Mesenchymal stem cell (in vitro differentiated cells and primary cell): Measurements from ENCODE around the gene ANKMY1.

Experiments
- DNase-seq: peaks from one replicate; pipeline ENCODE4 v3.0.0-alpha.2; 2013
- H2AFZ ChIP-seq: one replicate; pipeline ENCODE4 v1.6.1; 2013; ENCODE audit warnings: low read depth, mild to moderate bottlenecking, control low read depth, inconsistent platforms, low read length, moderate library complexity
- H2AK5ac ChIP-seq: 2 replicates; pipeline ENCODE4 v1.6.1; 2013; ENCODE audit warnings: low read length, moderate library complexity, mild to moderate bottlenecking, inconsistent platforms; ENCODE audit not compliant: severe bottlenecking
- H2BK120ac ChIP-seq: one replicate; pipeline ENCODE4 v1.6.1; 2013; ENCODE audit warnings: low read depth, mild to moderate bottlenecking, inconsistent platforms, low read length, moderate library complexity
- H2BK12ac ChIP-seq, 2 experiments: one replicate each; pipeline ENCODE4 v1.6.1; 2013; ENCODE audit warnings: inconsistent platforms in 2 of 2, low read length in 2 of 2, mild to moderate bottlenecking in 2 of 2, moderate library complexity in 2 of 2, control low read depth in 1 of 2
- H2BK15ac ChIP-seq: one replicate; pipeline ENCODE4 v1.6.1; 2013; ENCODE audit warnings: mild to moderate bottlenecking, low read depth, inconsistent platforms; ENCODE audit not compliant: poor library complexity, severe bottlenecking
- H2BK5ac ChIP-seq: 2 replicates; pipeline ENCODE4 v1.6.1; 2013; ENCODE audit warnings: low read depth, mild to moderate bottlenecking, low read length, control low read depth, inconsistent platforms; ENCODE audit not compliant: poor library complexity, severe bottlenecking
- H3K14ac ChIP-seq, 2 experiments: one replicate each; pipeline ENCODE4 v1.6.1; 2013; ENCODE audit warnings: inconsistent platforms in 2 of 2, low read length in 2 of 2, control low read depth in 1 of 2, mild to moderate bottlenecking in 1 of 2, moderate library complexity in 1 of 2
- H3K18ac ChIP-seq, 2 experiments: one replicate each; pipeline ENCODE4 v1.6.1; 2013; ENCODE audit warnings: inconsistent platforms in 2 of 2, low read length in 2 of 2, control low read depth in 1 of 2, low read depth in 1 of 2, mild to moderate bottlenecking in 1 of 2
- H3K23ac ChIP-seq, 2 experiments: one replicate each; pipeline ENCODE4 v1.6.1; 2013; ENCODE audit warnings: inconsistent platforms in 2 of 2, low read length in 2 of 2, mild to moderate bottlenecking in 2 of 2, moderate library complexity in 2 of 2, control low read depth in 1 of 2
- H3K27ac ChIP-seq: 2 replicates; pipeline ENCODE4 v1.5.1; 2013; ENCODE audit warnings: mild to moderate bottlenecking, moderate library complexity, low read length, control low read depth, inconsistent platforms; ENCODE audit not compliant: poor library complexity, severe bottlenecking
- H3K27me3 ChIP-seq, 2 experiments: 2 replicates each; pipeline versions ENCODE4 v1.6.1 to v1.7.0; 2013; ENCODE audit warnings: low read length in 2 of 2, mild to moderate bottlenecking in 2 of 2, moderate library complexity in 2 of 2, control low read depth in 1 of 2, inconsistent platforms in 1 of 2; ENCODE audit not compliant: control insufficient read depth in 1 of 2, insufficient read depth in 1 of 2
- H3K36me3 ChIP-seq, 2 experiments: 2 replicates each; pipeline versions ENCODE4 v1.6.1 to v1.7.0; 2013; ENCODE audit warnings: low read length in 2 of 2, control low read depth in 1 of 2, inconsistent platforms in 1 of 2, low read depth in 1 of 2, mild to moderate bottlenecking in 1 of 2; ENCODE audit not compliant: insufficient read depth in 2 of 2, control insufficient read depth in 1 of 2
- H3K4ac ChIP-seq, 2 experiments: one replicate each; pipeline ENCODE4 v1.6.1; 2013; ENCODE audit warnings: inconsistent platforms in 2 of 2, low read length in 2 of 2, mild to moderate bottlenecking in 2 of 2, moderate library complexity in 2 of 2, control low read depth in 1 of 2, low read depth in 1 of 2
- H3K4me1 ChIP-seq: 2 replicates; pipeline ENCODE4 v1.6.1; 2013; ENCODE audit warnings: low read depth, low read length, control low read depth; ENCODE audit not compliant: control insufficient read depth, insufficient read depth
- H3K4me2 ChIP-seq: 2 replicates; pipeline ENCODE4 v1.6.1; 2013; ENCODE audit warnings: low read length, mild to moderate bottlenecking, inconsistent platforms; ENCODE audit not compliant: poor library complexity, severe bottlenecking
- H3K4me3 ChIP-seq, 2 experiments: 2 replicates each; pipeline versions ENCODE4 v1.5.1 to v1.7.0; 2013; ENCODE audit warnings: low read length in 2 of 2, mild to moderate bottlenecking in 2 of 2, control low read depth in 1 of 2, low read depth in 1 of 2; ENCODE audit not compliant: insufficient read depth in 1 of 2
- H3K79me1 ChIP-seq: replicated peaks from 2 replicates; pipeline ENCODE4 v1.6.1; 2013; ENCODE audit warnings: mild to moderate bottlenecking, control low read depth, low read length, inconsistent platforms; ENCODE audit not compliant: poor library complexity, severe bottlenecking
- H3K9ac ChIP-seq: 2 replicates; pipeline ENCODE4 v1.7.0; 2013; ENCODE audit warnings: mild to moderate bottlenecking, low read length, moderate library complexity
- H3K9me3 ChIP-seq: 2 replicates; pipeline ENCODE4 v1.7.0; 2013; ENCODE audit warnings: mild to moderate bottlenecking, low read length; ENCODE audit not compliant: control insufficient read depth
- H4K8ac ChIP-seq: one replicate; pipeline ENCODE4 v1.6.1; 2013; ENCODE audit warnings: inconsistent platforms, mild to moderate bottlenecking, low read length, moderate library complexity
- H4K91ac ChIP-seq: one replicate; pipeline ENCODE4 v1.6.1; 2013; ENCODE audit warnings: mild to moderate bottlenecking, low read length, inconsistent platforms
- WGBS: methylation state at CpG from one replicate; pipeline ENCODE4 v1.1.7; 2013; ENCODE audit warnings: mixed read lengths; 5-methylcytosine and 5-hydroxymethylcytosine counted together

The ANKMY1 gene

GRCh38 chr2:240573071-240573515, 15.3 kb upstream of the ANKMY1 start:
- DNase-seq: no peak
- H4K91ac ChIP-seq: no peak overlapping the region
- H3K4ac ChIP-seq: no peak overlapping the region
- H3K27ac ChIP-seq: no peak overlapping the region
- no peak overlapping the region for H3K14ac ChIP-seq
- H2BK12ac ChIP-seq: no peak overlapping the region
- no peaks in the 10 kb centered on the region for H3K27me3 ChIP-seq
- H4K8ac ChIP-seq: no peak overlapping the region
- H2BK120ac ChIP-seq: no peak overlapping the region
- H3K4me1 ChIP-seq: peaks cover 29% of the 10 kb centered on the region
- H3K18ac ChIP-seq: no peak overlapping the region
- H3K4me2 ChIP-seq: no peak overlapping the region
- H3K9me3 ChIP-seq: no peaks in the 10 kb centered on the region
- no peak overlapping the region for H3K23ac ChIP-seq
- no peak overlapping the region for H3K9ac ChIP-seq
- H2BK15ac ChIP-seq: no peak overlapping the region
- H3K79me1 ChIP-seq: peaks cover 63% of the 10 kb centered on the region
- peaks cover 38 to 74% of the 10 kb centered on the region in 2 experiments for H3K36me3 ChIP-seq
- 93% methylated on average over 20 of the region's 20 CpGs for WGBS
- H3K4me3 ChIP-seq: no peak overlapping the region
- H2AFZ ChIP-seq: no peak overlapping the region
- H2BK5ac ChIP-seq: no peak overlapping the region
- no peak overlapping the region for H2AK5ac ChIP-seq

GRCh38 chr2:240572141-240573031, 14.6 kb upstream of the ANKMY1 start:
- Histone ChIP-seq H4K91ac (no peak overlapping the region), H3K4ac (no peak overlapping the region), H3K27me3 (no peaks in the 10 kb centered on the region), H2BK5ac (no peak overlapping the region), H3K27ac (no peak overlapping the region), H3K4me3 (no peak overlapping the region), H2BK15ac (no peak overlapping the region), H3K14ac (no peak overlapping the region), H3K23ac (no peak overlapping the region), H2AFZ (no peak overlapping the region), H2BK12ac (no peak overlapping the region), H3K79me1 (peaks cover 56% of the 10 kb centered on the region), H2BK120ac (no peak overlapping the region), H4K8ac (no peak overlapping the region), H3K4me1 (peaks cover 34% of the 10 kb centered on the region), H3K18ac (no peak overlapping the region), H2AK5ac (no peak overlapping the region), H3K36me3 (peaks cover 32 to 67% of the 10 kb centered on the region in 2 experiments), H3K9me3 (no peaks in the 10 kb centered on the region), H3K4me2 (no peak overlapping the region), H3K9ac (no peak overlapping the region)
- 97% methylated on average over 30 of the region's 30 CpGs for WGBS
- no peak for DNase-seq

- no peak overlapping the region for H2BK15ac ChIP-seq
- no peak overlapping the region for H3K14ac ChIP-seq
- no peak overlapping the region for H3K18ac ChIP-seq
- H2BK120ac ChIP-seq: no peak overlapping the region
- no peaks in the 10 kb centered on the region for H3K9me3 ChIP-seq
- no peak overlapping the region for H4K91ac ChIP-seq
- no peak overlapping the region for H3K4me2 ChIP-seq
- WGBS: 94% methylated on average over 18 of the region's 18 CpGs
- H3K27ac ChIP-seq: no peak overlapping the region
- H3K79me1 ChIP-seq: peaks cover 52% of the 10 kb centered on the region
- H2AFZ ChIP-seq: no peak overlapping the region
- no peak overlapping the region for H2BK12ac ChIP-seq
- H3K23ac ChIP-seq: no peak overlapping the region
- no peak overlapping the region for H3K4me3 ChIP-seq
- no peak overlapping the region for H4K8ac ChIP-seq
- H3K4me1 ChIP-seq: peaks cover 43% of the 10 kb centered on the region
- H3K9ac ChIP-seq: no peak overlapping the region
- H3K4ac ChIP-seq: no peak overlapping the region
- peaks cover 23 to 57% of the 10 kb centered on the region in 2 experiments for H3K36me3 ChIP-seq
- H2BK5ac ChIP-seq: no peak overlapping the region
- H3K27me3 ChIP-seq: no peaks in the 10 kb centered on the region
- DNase-seq: no peak
- H2AK5ac ChIP-seq: no peak overlapping the region
These were observed 13.7 kb upstream of the ANKMY1 start for GRCh38 chr2:240571314-240571973.
